Measurements from ENCODE around the gene C1S.
"Not testable (repeated sequence)": the region's sequence is repeated elsewhere in the genome, so short reads cannot be mapped to it uniquely, and the experiment has no call there.

C1S gene

GRCh38 chr12:7060353-7060954 lies at the start of gene C1S:
Gene C1S, plus strand, starts transcription at chr12:7060718. Its CDS starts 1,195 bp downstream, at chr12:7061913.
- peak; percentile 79 for TF ChIP-seq CTCF (IDR thresholded peaks at IDR 0.05; ENCODE audit: insufficient read depth, low read depth, low read length, missing control alignments)
- H3K4me3 ChIP-seq (ENCODE audit: low read length), result no peak within 1 kb of the TSS
- DNase-seq (ENCODE audit: low read depth), result peak; percentile 92

- not testable (repeated sequence) for H3K4me3 ChIP-seq (ENCODE audit: low read length); DNase-seq (ENCODE audit: low read depth)
Measured at GRCh38 chr12:7011398-7011797, 49.1 kb upstream of the C1S start.

GRCh38 chr12:7012024-7012607 lies 48.4 kb upstream of the C1S start:
- H3K4me3 ChIP-seq (ENCODE audit: low read length), result no peak overlapping the region
- no peak for DNase-seq (ENCODE audit: low read depth)
- TF ChIP-seq CTCF (IDR thresholded peaks at IDR 0.05; ENCODE audit: insufficient read depth, low read depth, low read length, missing control alignments), result no peak

GRCh38 chr12:7013101-7013500 lies 47.4 kb upstream of the C1S start:
- no peak for TF ChIP-seq CTCF (IDR thresholded peaks at IDR 0.05; ENCODE audit: insufficient read depth, low read depth, low read length, missing control alignments)
- DNase-seq (ENCODE audit: low read depth), result no peak
- H3K4me3 ChIP-seq (ENCODE audit: low read length), result no peak overlapping the region

- DNase-seq (ENCODE audit: low read depth), result no peak
- no peak for TF ChIP-seq CTCF (IDR thresholded peaks at IDR 0.05; ENCODE audit: insufficient read depth, low read depth, low read length, missing control alignments)
- H3K4me3 ChIP-seq (ENCODE audit: low read length), result no peak overlapping the region
Measured at GRCh38 chr12:7015555-7016370, 44.8 kb upstream of the C1S start.

- peak overlapping the region; percentile 91 for H3K4me3 ChIP-seq (ENCODE audit: low read length)
- DNase-seq (ENCODE audit: low read depth), result no peak
- TF ChIP-seq CTCF (IDR thresholded peaks at IDR 0.05; ENCODE audit: insufficient read depth, low read depth, low read length, missing control alignments), result no peak
Measured at GRCh38 chr12:7016958-7017571, 43.5 kb upstream of the C1S start.

- H3K4me3 ChIP-seq (ENCODE audit: low read length), result peak overlapping the region; percentile 91
- peak; percentile 7 for DNase-seq (ENCODE audit: low read depth)
- TF ChIP-seq CTCF (IDR thresholded peaks at IDR 0.05; ENCODE audit: insufficient read depth, low read depth, low read length, missing control alignments), result no peak
Measured at GRCh38 chr12:7017870-7018349, 42.6 kb upstream of the C1S start.

All from epithelial cell of esophagus (primary cell).